GM12878 (cell line): ENCODE measurements around the gene NPAS3. TPM values are rescaled to one million over a fixed set of nuclear protein-coding genes. Genes with fewer than 3 reads are reported as not detected.

ENCODE experiments used
- ATAC-seq: fragments of 200-7000 bp; cut with Tn5 transposase; 3 replicates; pipeline ENCODE4 v1.9.1; 2020; ENCODE audit warnings: mild to moderate bottlenecking, moderate library complexity
- BruUV-seq: library from RNA; stranded (reverse); fragments of 400-500 nt; replicated peaks from 2 replicates; lab custom pipeline; 2021; lab: Mats Ljungman, UMichigan
- CTCF ChIA-PET: fragments of 300-600 bp; sonication (Branson Sonifier 250); formaldehyde crosslinking; extraction: SDS; loops from one replicate; lab custom pipeline; 2021; ENCODE audit warnings: inconsistent platforms; lab: Yijun Ruan, JAX
- POLR2A ChIA-PET: fragments of 350-600 bp; formaldehyde crosslinking; extraction: SDS; loops from one replicate; lab custom pipeline; 2021; ENCODE audit warnings: inconsistent platforms; lab: Charles Lee
- RAD21 ChIA-PET: fragments of 300-600 bp; sonication (Branson Sonifier 250); formaldehyde crosslinking; loops from one replicate; lab custom pipeline; 2023; ENCODE audit warnings: antibody characterized with exemption; ENCODE audit not compliant: unreplicated experiment; lab: Charles Lee
- SMC1A ChIA-PET: fragments of 300-600 bp; sonication (Branson Sonifier 250); formaldehyde crosslinking; loops from one replicate; lab custom pipeline; 2023; ENCODE audit not compliant: unreplicated experiment, uncharacterized antibody; lab: Charles Lee
- DNase-seq: peaks from one replicate; pipeline ENCODE4 v3.0.0-alpha.2; 2011; ENCODE audit warnings: low read depth, low spot score
- FAIRE-seq: peaks from 3 replicates; lab custom pipeline; 2011; peaks lifted over from hg19 to GRCh38; lab: Jason Lieb, UNC
- H2AFZ ChIP-seq: 2 replicates; pipeline ENCODE4 v1.6.0; 2011; ENCODE audit warnings: low read depth, low read length, control low read depth; ENCODE audit not compliant: control insufficient read depth
- H3K27ac ChIP-seq: 2 replicates; pipeline ENCODE4 v1.5.1; 2011; ENCODE audit warnings: control low read depth; ENCODE audit not compliant: control insufficient read depth, insufficient read depth
- H3K27me3 ChIP-seq, 2 experiments: replicated peaks in 1 of 2; 2 replicates each; pipeline versions ENCODE4 v1.6.0 to v1.6.1; 2011; ENCODE audit warnings: low read length in 1 of 2; ENCODE audit not compliant: control insufficient read depth in 2 of 2, insufficient read depth in 2 of 2
- H3K36me3 ChIP-seq, 2 experiments: 2 replicates each; pipeline ENCODE4 v1.5.1; 2011; ENCODE audit warnings: low read length in 1 of 2; ENCODE audit not compliant: control insufficient read depth in 2 of 2, insufficient read depth in 2 of 2
- H3K4me1 ChIP-seq: 2 replicates; pipeline ENCODE4 v1.6.1; 2011; ENCODE audit warnings: mild to moderate bottlenecking, low read length, moderate library complexity, mixed read lengths; ENCODE audit not compliant: control insufficient read depth, insufficient read depth
- H3K4me2 ChIP-seq: 2 replicates; pipeline ENCODE4 v1.6.0; 2011; ENCODE audit warnings: control low read depth; ENCODE audit not compliant: control insufficient read depth, insufficient read depth
- H3K4me3 ChIP-seq: fragments of 200-600 bp; sonication (generic); 2 replicates; pipeline ENCODE4 v1.5.1; 2016
- H3K79me2 ChIP-seq: 2 replicates; pipeline ENCODE4 v1.6.0; 2011; ENCODE audit warnings: low read length; ENCODE audit not compliant: control insufficient read depth, insufficient read depth
- H3K9ac ChIP-seq: 2 replicates; pipeline ENCODE4 v1.8.0; 2011; ENCODE audit warnings: low read length, control low read depth, mixed read lengths; ENCODE audit not compliant: control insufficient read depth, insufficient read depth
- H3K9me3 ChIP-seq: replicated peaks from 3 replicates; pipeline ENCODE4 v1.5.1; 2011; ENCODE audit warnings: mild to moderate bottlenecking, low read length; ENCODE audit not compliant: control insufficient read depth, insufficient read depth
- H4K20me1 ChIP-seq: 2 replicates; pipeline ENCODE4 v1.6.0; 2011; ENCODE audit not compliant: control insufficient read depth, insufficient read depth
- FOXK2 ChIP-seq: fragments of 450-650 bp; IDR thresholded peaks from 2 replicates; pipeline ENCODE4 v1.6.1; 2017; ENCODE audit warnings: mild to moderate bottlenecking, moderate library complexity
- GATAD2B ChIP-seq: fragments of 450-650 bp; conservative IDR thresholded peaks from 2 replicates; pipeline ENCODE4 v1.6.1; 2017; ENCODE audit warnings: low read depth, mild to moderate bottlenecking, moderate library complexity
- HDGF ChIP-seq: fragments of 450-650 bp; IDR thresholded peaks from 2 replicates; pipeline ENCODE4 v1.6.1; 2016; ENCODE audit warnings: antibody characterized with exemption
- RAD51 ChIP-seq: fragments of 450-650 bp; IDR thresholded peaks from 2 replicates; pipeline ENCODE4 v1.6.1; 2016; ENCODE audit warnings: moderate library complexity, mild to moderate bottlenecking, inconsistent platforms
- RFX5 ChIP-seq: IDR thresholded peaks from 2 replicates; pipeline ENCODE4 v1.6.1; 2011; ENCODE audit warnings: low read depth, low read length, improper control_type of control experiment
- SPI1 ChIP-seq: IDR thresholded peaks from 2 replicates; pipeline ENCODE4 v1.6.1; 2011; ENCODE audit warnings: low read depth, mild to moderate bottlenecking, low read length, moderate library complexity, borderline replicate concordance; ENCODE audit not compliant: insufficient read depth
- STAT1 ChIP-seq: fragments of 450-650 bp; conservative IDR thresholded peaks from 2 replicates; pipeline ENCODE4 v1.6.1; 2014; ENCODE audit warnings: antibody characterized with exemption, mild to moderate bottlenecking
- ZNF622 ChIP-seq: fragments of 450-650 bp; IDR thresholded peaks from 2 replicates; pipeline ENCODE4 v1.6.1; 2017; ENCODE audit warnings: mild to moderate bottlenecking, inconsistent platforms
- WGBS: methylation state at CpG from one replicate; pipeline ENCODE4 v1.1.6; 2016; ENCODE audit warnings: low lambda C conversion rate; ENCODE audit not compliant: insufficient replicate concordance, insufficient coverage; ENCODE audit errors: missing lambda C conversion rate; 5-methylcytosine and 5-hydroxymethylcytosine counted together
- in situ Hi-C: fragments of 300-500 bp; cut with MboI; formaldehyde crosslinking; loops from 9 replicates; pipeline ENCODE4 v1.14.3; 2018; ENCODE audit warnings: mixed read lengths
- intact Hi-C: fragments of 100-400 bp; cut with micrococcal nuclease; formaldehyde crosslinking; loops from one replicate; pipeline ENCODE4 v1.14.2; 2022; ENCODE audit not compliant: unreplicated experiment
- polyA plus RNA-seq, 11 experiments: library from polyadenylated mRNA; depleted of rRNA in 4 of 11; unstranded in 6 of 11; stranded (reverse) in 5 of 11; fragments of >200 nt; fragmentation: Nextera tagmentation in 4 of 11; fragmentation: Illumina TruSeq in 1 of 11; extraction: Ambion mirVana in 4 of 11; extraction: Trizol in 1 of 11; gene quantifications; 1 replicate in 1 of 11; 2 replicates in 10 of 11; pipeline versions ENCODE4 v1.2.1 to v1.2.3, GENCODE V29; 2011 to 2016; ENCODE audit warnings: inconsistent platforms in 2 of 11, missing spikeins in 2 of 11, low read depth in 1 of 11
- total RNA-seq, 4 experiments: library from RNA; depleted of rRNA in 3 of 4; stranded (reverse); fragments of >200 nt in 3 of 4; fragmentation: Illumina TruSeq in 1 of 4; extraction: Trizol in 1 of 4; gene quantifications; 2 replicates each; pipeline versions ENCODE4 v1.2.1 to v1.2.3, GENCODE V29; 2013 to 2021
- TF ChIP-seq, protein P1 (sequence below): fragments of 450-650 bp; formaldehyde crosslinking; IDR thresholded peaks from 2 replicates; pipeline ENCODE4 v1.4.0; 2022; ENCODE audit warnings: mild to moderate bottlenecking, moderate library complexity
- TF ChIP-seq, protein P2 (sequence below): IDR thresholded peaks from 2 replicates; pipeline ENCODE4 v1.6.1; 2011; ENCODE audit warnings: low read depth, mild to moderate bottlenecking, low read length, moderate library complexity, borderline replicate concordance; ENCODE audit errors: extremely low read depth
- TF ChIP-seq, protein P3 (sequence below): fragments of 450-650 bp; IDR thresholded peaks from 2 replicates; pipeline ENCODE4 v1.6.1; 2017; ENCODE audit warnings: antibody characterized with exemption, mild to moderate bottlenecking, moderate library complexity
- TF ChIP-seq, protein P4 (sequence below): fragments of 450-650 bp; IDR thresholded peaks from 2 replicates; pipeline ENCODE4 v1.6.1; 2018; ENCODE audit warnings: mild to moderate bottlenecking, low read depth, moderate library complexity; ENCODE audit not compliant: partially characterized antibody

The NPAS3 gene
- total and polyA plus RNA-seq, 10 of the 15 experiments (the other 5 are each of a cell fraction or from before 2014, with no cell fraction given) = under 0.01 to 2.7 (median 0.03) TPM; not detected in 6

DNA sequence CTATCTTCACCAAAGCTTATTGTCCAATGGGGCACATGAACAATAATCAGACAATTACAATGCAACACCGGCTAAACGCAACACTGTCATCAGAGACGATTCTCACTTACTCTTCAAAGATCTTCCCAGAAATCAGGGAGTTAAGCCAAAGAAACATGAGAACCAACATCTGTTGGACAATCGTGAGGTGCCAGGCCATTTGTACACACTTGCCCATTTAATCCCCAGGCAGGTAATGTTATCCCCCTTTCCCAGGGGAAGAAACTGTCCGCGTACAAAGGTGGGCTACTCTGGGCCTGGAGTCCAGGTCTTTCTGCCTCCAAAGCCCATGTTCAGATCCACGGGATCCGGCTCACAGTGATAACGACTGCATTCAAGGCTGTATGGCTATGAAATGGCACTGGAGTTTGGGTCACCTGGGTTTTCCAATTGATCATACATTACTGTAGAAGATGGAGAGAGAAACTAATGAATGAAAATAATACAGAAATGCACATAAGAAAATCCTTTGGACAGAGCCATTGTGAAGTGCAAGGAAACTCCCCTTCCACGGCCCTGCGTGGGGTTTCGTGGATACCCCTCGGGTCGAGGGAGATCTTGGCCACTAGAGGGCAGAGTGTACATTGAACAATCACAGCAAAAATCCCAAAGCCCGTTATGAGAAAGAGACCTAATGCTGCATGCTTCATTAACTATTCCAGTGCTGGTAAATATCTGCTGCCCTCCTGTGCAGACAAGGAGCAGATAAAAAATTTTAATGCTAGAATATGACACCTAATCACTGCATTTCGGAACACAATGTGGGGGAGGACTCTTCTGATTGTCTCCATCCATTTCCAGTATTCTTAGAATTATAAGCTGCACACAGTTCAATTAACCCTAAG, 900.8 kb downstream of the NPAS3 start:
- Histone ChIP-seq H3K27me3 (peaks cover 0 to 3% of the 10 kb centered on the region in 2 experiments; a peak in 1 of 4 replicates), H3K36me3 (no peaks in the 10 kb centered on the region), H3K4me1 (no peaks in the 10 kb centered on the region), H2AFZ (no peak overlapping the region), H3K4me2 (no peak overlapping the region), H3K79me2 (no peaks in the 10 kb centered on the region), H3K27ac (no peak overlapping the region), H3K9ac (no peak overlapping the region), H4K20me1 (no peaks in the 10 kb centered on the region), H3K9me3 (no peaks in the 10 kb centered on the region), H3K4me3 (no peak overlapping the region)
- ATAC-seq = peak; percentile 84
- no peak for DNase-seq
- ChIA-PET POLR2A (no interaction called here), RAD21 (interaction anchor here (0.6 to 19.1 kb wide), 32 partner anchors 9 to 489 kb away, joined by 3 to 466 read pairs (median 4); no protein-coding TSS in a partner anchor), SMC1A (interaction anchor here (0.6 to 17.6 kb wide), 29 partner anchors 8 to 485 kb away, joined by 3 to 668 read pairs (median 6); no protein-coding TSS in a partner anchor), CTCF (interaction anchor here (0.6 to 21.4 kb wide), 52 partner anchors 9 to 1269 kb away, joined by 3 to 809 read pairs (median 5); no protein-coding TSS in a partner anchor)
- in situ Hi-C loops = loop anchor here (5.0 kb wide), 3 partner anchors 253 to 463 kb away; no protein-coding TSS in a partner anchor
- intact Hi-C loops = loop anchor here (1.0 to 10.0 kb wide), 5 partner anchors 115 to 483 kb away; partner anchors contain the start of gene EGLN3
- BruUV-seq = no TSS peak
- WGBS = 29% methylated on average over 16 of the region's 16 CpGs
- peak; percentile 94 for FAIRE-seq
- no peak for TF ChIP-seq SPI1
- TF ChIP-seq HDGF = no peak
- TF ChIP-seq GATAD2B = no peak
- TF ChIP-seq, protein P1, sequence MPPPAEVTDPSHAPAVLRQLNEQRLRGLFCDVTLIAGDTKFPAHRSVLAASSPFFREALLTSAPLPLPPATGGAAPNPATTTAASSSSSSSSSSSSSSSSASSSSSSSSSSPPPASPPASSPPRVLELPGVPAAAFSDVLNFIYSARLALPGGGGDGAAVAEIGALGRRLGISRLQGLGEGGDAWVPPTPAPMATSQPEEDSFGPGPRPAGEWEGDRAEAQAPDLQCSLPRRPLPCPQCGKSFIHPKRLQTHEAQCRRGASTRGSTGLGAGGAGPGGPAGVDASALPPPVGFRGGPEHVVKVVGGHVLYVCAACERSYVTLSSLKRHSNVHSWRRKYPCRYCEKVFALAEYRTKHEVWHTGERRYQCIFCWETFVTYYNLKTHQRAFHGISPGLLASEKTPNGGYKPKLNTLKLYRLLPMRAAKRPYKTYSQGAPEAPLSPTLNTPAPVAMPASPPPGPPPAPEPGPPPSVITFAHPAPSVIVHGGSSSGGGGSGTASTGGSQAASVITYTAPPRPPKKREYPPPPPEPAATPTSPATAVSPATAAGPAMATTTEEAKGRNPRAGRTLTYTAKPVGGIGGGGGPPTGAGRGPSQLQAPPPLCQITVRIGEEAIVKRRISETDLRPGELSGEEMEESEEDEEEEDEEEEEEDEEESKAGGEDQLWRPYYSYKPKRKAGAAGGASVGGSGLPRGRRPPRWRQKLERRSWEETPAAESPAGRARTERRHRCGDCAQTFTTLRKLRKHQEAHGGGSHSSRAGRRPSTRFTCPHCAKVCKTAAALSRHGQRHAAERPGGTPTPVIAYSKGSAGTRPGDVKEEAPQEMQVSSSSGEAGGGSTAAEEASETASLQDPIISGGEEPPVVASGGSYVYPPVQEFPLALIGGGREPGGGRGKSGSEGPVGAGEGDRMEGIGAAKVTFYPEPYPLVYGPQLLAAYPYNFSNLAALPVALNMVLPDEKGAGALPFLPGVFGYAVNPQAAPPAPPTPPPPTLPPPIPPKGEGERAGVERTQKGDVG (CRISPR knock-in tag) = no peak
- TF ChIP-seq RFX5 = no peak
- TF ChIP-seq, protein P2, sequence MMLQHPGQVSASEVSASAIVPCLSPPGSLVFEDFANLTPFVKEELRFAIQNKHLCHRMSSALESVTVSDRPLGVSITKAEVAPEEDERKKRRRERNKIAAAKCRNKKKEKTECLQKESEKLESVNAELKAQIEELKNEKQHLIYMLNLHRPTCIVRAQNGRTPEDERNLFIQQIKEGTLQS = no peak
- TF ChIP-seq ZNF622 = no peak
- TF ChIP-seq STAT1 = no peak
- TF ChIP-seq FOXK2 = no peak
- no peak for TF ChIP-seq RAD51
- TF ChIP-seq, protein P3, sequence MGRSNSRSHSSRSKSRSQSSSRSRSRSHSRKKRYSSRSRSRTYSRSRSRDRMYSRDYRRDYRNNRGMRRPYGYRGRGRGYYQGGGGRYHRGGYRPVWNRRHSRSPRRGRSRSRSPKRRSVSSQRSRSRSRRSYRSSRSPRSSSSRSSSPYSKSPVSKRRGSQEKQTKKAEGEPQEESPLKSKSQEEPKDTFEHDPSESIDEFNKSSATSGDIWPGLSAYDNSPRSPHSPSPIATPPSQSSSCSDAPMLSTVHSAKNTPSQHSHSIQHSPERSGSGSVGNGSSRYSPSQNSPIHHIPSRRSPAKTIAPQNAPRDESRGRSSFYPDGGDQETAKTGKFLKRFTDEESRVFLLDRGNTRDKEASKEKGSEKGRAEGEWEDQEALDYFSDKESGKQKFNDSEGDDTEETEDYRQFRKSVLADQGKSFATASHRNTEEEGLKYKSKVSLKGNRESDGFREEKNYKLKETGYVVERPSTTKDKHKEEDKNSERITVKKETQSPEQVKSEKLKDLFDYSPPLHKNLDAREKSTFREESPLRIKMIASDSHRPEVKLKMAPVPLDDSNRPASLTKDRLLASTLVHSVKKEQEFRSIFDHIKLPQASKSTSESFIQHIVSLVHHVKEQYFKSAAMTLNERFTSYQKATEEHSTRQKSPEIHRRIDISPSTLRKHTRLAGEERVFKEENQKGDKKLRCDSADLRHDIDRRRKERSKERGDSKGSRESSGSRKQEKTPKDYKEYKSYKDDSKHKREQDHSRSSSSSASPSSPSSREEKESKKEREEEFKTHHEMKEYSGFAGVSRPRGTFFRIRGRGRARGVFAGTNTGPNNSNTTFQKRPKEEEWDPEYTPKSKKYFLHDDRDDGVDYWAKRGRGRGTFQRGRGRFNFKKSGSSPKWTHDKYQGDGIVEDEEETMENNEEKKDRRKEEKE = no peak
- TF ChIP-seq, protein P4, sequence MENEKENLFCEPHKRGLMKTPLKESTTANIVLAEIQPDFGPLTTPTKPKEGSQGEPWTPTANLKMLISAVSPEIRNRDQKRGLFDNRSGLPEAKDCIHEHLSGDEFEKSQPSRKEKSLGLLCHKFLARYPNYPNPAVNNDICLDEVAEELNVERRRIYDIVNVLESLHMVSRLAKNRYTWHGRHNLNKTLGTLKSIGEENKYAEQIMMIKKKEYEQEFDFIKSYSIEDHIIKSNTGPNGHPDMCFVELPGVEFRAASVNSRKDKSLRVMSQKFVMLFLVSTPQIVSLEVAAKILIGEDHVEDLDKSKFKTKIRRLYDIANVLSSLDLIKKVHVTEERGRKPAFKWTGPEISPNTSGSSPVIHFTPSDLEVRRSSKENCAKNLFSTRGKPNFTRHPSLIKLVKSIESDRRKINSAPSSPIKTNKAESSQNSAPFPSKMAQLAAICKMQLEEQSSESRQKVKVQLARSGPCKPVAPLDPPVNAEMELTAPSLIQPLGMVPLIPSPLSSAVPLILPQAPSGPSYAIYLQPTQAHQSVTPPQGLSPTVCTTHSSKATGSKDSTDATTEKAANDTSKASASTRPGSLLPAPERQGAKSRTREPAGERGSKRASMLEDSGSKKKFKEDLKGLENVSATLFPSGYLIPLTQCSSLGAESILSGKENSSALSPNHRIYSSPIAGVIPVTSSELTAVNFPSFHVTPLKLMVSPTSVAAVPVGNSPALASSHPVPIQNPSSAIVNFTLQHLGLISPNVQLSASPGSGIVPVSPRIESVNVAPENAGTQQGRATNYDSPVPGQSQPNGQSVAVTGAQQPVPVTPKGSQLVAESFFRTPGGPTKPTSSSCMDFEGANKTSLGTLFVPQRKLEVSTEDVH = no peak
